IMR-90 (cell line): ENCODE results near the gene XCL1. TPM values are rescaled to one million over a fixed set of nuclear protein-coding genes. Genes with fewer than 3 reads are reported as not detected.
"Not testable (repeated sequence)": the region's sequence is repeated elsewhere in the genome, so short reads cannot be mapped to it uniquely, and the experiment has no call there.

Experiments
- ATAC-seq: fragments of 200-7000 bp; cut with Tn5 transposase; 2 replicates; pipeline ENCODE4 v1.9.1; 2020; ENCODE audit warnings: low read depth, mild to moderate bottlenecking, moderate library complexity
- BruUV-seq: library from RNA; stranded (reverse); fragments of 400-500 nt; replicated peaks from 2 replicates; lab custom pipeline; 2021; lab: Mats Ljungman, UMichigan
- CTCF ChIA-PET: fragments of 300-600 bp; formaldehyde crosslinking; extraction: SDS; loops from one replicate; lab custom pipeline; 2021; ENCODE audit warnings: antibody characterized with exemption; lab: Yijun Ruan, JAX
- POLR2A ChIA-PET: fragments of 300-600 bp; sonication (Branson Sonifier 250); formaldehyde crosslinking; loops from one replicate; lab custom pipeline; 2022; ENCODE audit warnings: antibody characterized with exemption; ENCODE audit not compliant: unreplicated experiment; lab: Charles Lee
- DNase-seq: peaks from one replicate; pipeline ENCODE4 v3.0.0; 2013
- H2AFZ ChIP-seq: replicated peaks from 2 replicates; pipeline ENCODE3; 2013; ENCODE audit warnings: low read length, mild to moderate bottlenecking; ENCODE audit not compliant: poor library complexity
- H2AK5ac ChIP-seq: 2 replicates; pipeline ENCODE4 v1.6.1; 2013; ENCODE audit warnings: low read depth, low read length, inconsistent platforms
- H2AK9ac ChIP-seq: replicated peaks from 2 replicates; pipeline ENCODE3; 2013; ENCODE audit warnings: mild to moderate bottlenecking, low read depth, low read length, moderate library complexity; ENCODE audit not compliant: poor library complexity
- H2BK120ac ChIP-seq: 2 replicates; pipeline ENCODE4 v1.6.1; 2013; ENCODE audit warnings: low read depth, low read length, inconsistent platforms
- H2BK15ac ChIP-seq: 3 replicates; pipeline ENCODE4 v1.6.1; 2013; ENCODE audit warnings: low read depth, low read length, inconsistent platforms
- H2BK20ac ChIP-seq: 2 replicates; pipeline ENCODE4 v1.6.1; 2013; ENCODE audit warnings: low read depth, mild to moderate bottlenecking, inconsistent platforms, low read length, moderate library complexity
- H2BK5ac ChIP-seq: 2 replicates; pipeline ENCODE4 v1.6.1; 2013; ENCODE audit warnings: mild to moderate bottlenecking, low read depth, low read length, inconsistent platforms; ENCODE audit not compliant: poor library complexity, severe bottlenecking
- H3K14ac ChIP-seq: replicated peaks from 2 replicates; pipeline ENCODE4 v1.6.1; 2013; ENCODE audit warnings: low read depth, low read length, inconsistent platforms
- H3K18ac ChIP-seq: 2 replicates; pipeline ENCODE4 v1.6.1; 2013; ENCODE audit warnings: low read depth, low read length, control low read depth
- H3K23ac ChIP-seq: 2 replicates; pipeline ENCODE4 v1.6.1; 2013; ENCODE audit warnings: low read depth, low read length, inconsistent platforms
- H3K27ac ChIP-seq: 2 replicates; pipeline ENCODE4 v1.5.1; 2013; ENCODE audit warnings: mild to moderate bottlenecking, control low read depth, low read length; ENCODE audit not compliant: insufficient read depth
- H3K27me3 ChIP-seq: 2 replicates; pipeline ENCODE4 v1.6.1; 2013; ENCODE audit warnings: low read length; ENCODE audit not compliant: control insufficient read depth, insufficient read depth
- H3K36me3 ChIP-seq: 2 replicates; pipeline ENCODE4 v1.6.1; 2013; ENCODE audit warnings: low read length, mixed read lengths; ENCODE audit not compliant: control insufficient read depth, insufficient read depth
- H3K4ac ChIP-seq: 2 replicates; pipeline ENCODE4 v1.6.1; 2013; ENCODE audit warnings: low read depth, low read length, inconsistent platforms
- H3K4me1 ChIP-seq: 2 replicates; pipeline ENCODE4 v1.6.1; 2013; ENCODE audit warnings: low read length, mixed read lengths; ENCODE audit not compliant: control insufficient read depth, insufficient read depth
- H3K4me2 ChIP-seq: 2 replicates; pipeline ENCODE4 v1.6.1; 2013; ENCODE audit warnings: low read depth, mild to moderate bottlenecking, control low read depth, low read length, moderate library complexity
- H3K4me3 ChIP-seq: 2 replicates; pipeline ENCODE4 v1.5.1; 2013; ENCODE audit warnings: low read depth, mild to moderate bottlenecking, control low read depth, low read length, moderate library complexity; ENCODE audit not compliant: insufficient read depth
- H3K56ac ChIP-seq: 2 replicates; pipeline ENCODE4 v1.6.1; 2013; ENCODE audit warnings: low read length, inconsistent platforms; ENCODE audit not compliant: insufficient read depth; ENCODE audit errors: extremely low read depth
- H3K79me1 ChIP-seq, 2 experiments: 2 replicates each; pipeline ENCODE4 v1.6.1; 2013; ENCODE audit warnings: low read length in 2 of 2, inconsistent platforms in 1 of 2, low read depth in 1 of 2
- H3K9ac ChIP-seq: 2 replicates; pipeline ENCODE4 v1.6.1; 2013; ENCODE audit warnings: low read depth, low read length, control low read depth
- H3K9me1 ChIP-seq: 2 replicates; pipeline ENCODE4 v1.6.1; 2013; ENCODE audit warnings: low read length, inconsistent platforms; ENCODE audit not compliant: insufficient read depth
- H3K9me3 ChIP-seq: 2 replicates; pipeline ENCODE4 v1.6.1; 2013; ENCODE audit warnings: low read length; ENCODE audit not compliant: control insufficient read depth, insufficient read depth
- H4K20me1 ChIP-seq: 2 replicates; pipeline ENCODE4 v1.6.1; 2013; ENCODE audit warnings: low read length, inconsistent platforms; ENCODE audit not compliant: insufficient read depth
- H4K5ac ChIP-seq: 2 replicates; pipeline ENCODE4 v1.6.1; 2013; ENCODE audit warnings: mild to moderate bottlenecking, low read depth, low read length, control low read depth
- H4K8ac ChIP-seq, 2 experiments: 2 replicates each; pipeline ENCODE4 v1.6.1; 2013; ENCODE audit warnings: low read depth in 2 of 2, low read length in 2 of 2, control low read depth in 1 of 2, inconsistent platforms in 1 of 2
- H4K91ac ChIP-seq: 2 replicates; pipeline ENCODE4 v1.6.1; 2013; ENCODE audit warnings: low read depth, low read length, inconsistent platforms; ENCODE audit not compliant: insufficient read depth
- BHLHE40 ChIP-seq: fragments of 150-350 bp; IDR thresholded peaks from 2 replicates; pipeline ENCODE4 v1.6.1; 2016; ENCODE audit warnings: mild to moderate bottlenecking, low read depth, low read length
- MXI1 ChIP-seq: IDR thresholded peaks from 2 replicates; pipeline ENCODE4 v1.6.1; 2012; ENCODE audit warnings: low read depth, mild to moderate bottlenecking, low read length, moderate library complexity, borderline replicate concordance
- NFE2L2 ChIP-seq: fragments of 150-350 bp; IDR thresholded peaks from 2 replicates; pipeline ENCODE4 v1.6.1; 2016; ENCODE audit warnings: low read depth, mild to moderate bottlenecking, low read length
- POLR2A ChIP-seq: IDR thresholded peaks from 2 replicates; pipeline ENCODE4 v1.6.1; 2012; ENCODE audit warnings: mild to moderate bottlenecking, low read depth, low read length
- RAD21 ChIP-seq: IDR thresholded peaks from 2 replicates; pipeline ENCODE4 v1.6.1; 2012; ENCODE audit warnings: low read length, improper control_type of control experiment
- RCOR1 ChIP-seq: IDR thresholded peaks from 2 replicates; pipeline ENCODE4 v1.6.1; 2012; ENCODE audit warnings: mild to moderate bottlenecking, low read length, improper control_type of control experiment; ENCODE audit not compliant: insufficient replicate concordance
- WGBS, 2 experiments: methylation state at CpG; one replicate each; pipeline versions ENCODE4 v1.1.5 to v1.1.7; 2013; ENCODE audit warnings: missing lambda C conversion rate in 2 of 2; ENCODE audit not compliant: insufficient read length in 1 of 2; ENCODE audit errors: extremely low coverage in 2 of 2; 5-methylcytosine and 5-hydroxymethylcytosine counted together
- dilution Hi-C: fragments of 300-500 bp; cut with HindIII; formaldehyde crosslinking; loops from one replicate; pipeline ENCODE4 v1.14.3; 2018; ENCODE audit warnings: low sequenced_read_pairs; ENCODE audit not compliant: unreplicated experiment
- in situ Hi-C: fragments of 300-500 bp; cut with MboI; formaldehyde crosslinking; loops from 3 replicates; pipeline ENCODE4 v1.14.3; 2019; ENCODE audit warnings: low sequenced_read_pairs, inconsistent platforms, mixed read lengths
- intact Hi-C: fragments of 100-400 bp; cut with micrococcal nuclease; formaldehyde crosslinking; loops from 2 replicates; pipeline ENCODE4 v1.10.0; 2022
- polyA plus RNA-seq, 3 experiments: library from polyadenylated mRNA; depleted of rRNA; stranded (reverse); fragments of >200 nt; gene quantifications; 2 replicates each; pipeline ENCODE4 v1.2.3, GENCODE V29; 2012; ENCODE audit warnings: low replicate concordance in 1 of 3
- total RNA-seq: library from RNA; depleted of rRNA; stranded (reverse); fragments of >200 nt; gene quantifications from 2 replicates; pipeline ENCODE4 v1.2.3, GENCODE V29; 2012
- TF ChIP-seq, protein P1 (sequence below): conservative IDR thresholded peaks from 2 replicates; pipeline ENCODE4 v1.5.1; 2012; ENCODE audit warnings: mild to moderate bottlenecking, low read depth, low read length, improper control_type of control experiment

Gene XCL1
- total and polyA plus RNA-seq, 2 of the 4 experiments (the other 2 are of a cell fraction), result not detected

DNA sequence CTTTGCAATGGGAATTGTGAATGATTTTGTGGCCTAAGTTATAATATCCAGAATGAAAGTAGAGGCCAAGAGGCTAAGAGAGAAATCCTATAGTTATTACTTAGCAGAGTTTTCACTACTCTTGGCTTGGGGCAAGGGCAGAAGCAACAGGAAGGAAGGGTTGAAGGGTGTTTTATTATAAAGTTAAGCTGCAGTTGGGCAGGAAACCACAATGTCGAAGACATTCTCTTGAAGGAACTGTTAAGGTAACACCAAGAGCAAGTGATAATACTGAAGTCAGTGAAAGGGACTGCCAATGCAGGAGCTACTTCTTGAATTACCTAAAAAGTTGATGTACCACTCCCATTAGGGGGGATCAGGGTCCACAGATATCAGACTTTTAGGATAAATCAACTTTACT lies 40.9 kb upstream of the XCL1 start:
- no peak overlapping the region for H2AFZ ChIP-seq
- no peak overlapping the region for H2BK20ac ChIP-seq
- H3K4ac ChIP-seq, result no peak overlapping the region
- no peaks in the 10 kb centered on the region for H3K9me3 ChIP-seq
- no peak overlapping the region for H3K4me3 ChIP-seq
- in situ Hi-C loops, result no loop called here
- no peak overlapping the region for H3K9ac ChIP-seq
- BruUV-seq, result no TSS peak
- H4K5ac ChIP-seq, result no peak overlapping the region
- POLR2A ChIA-PET, result no interaction called here
- no peak overlapping the region for H3K23ac ChIP-seq
- H3K36me3 ChIP-seq, result no peaks in the 10 kb centered on the region
- DNase-seq (no peak), ATAC-seq (no peak)
- no peak overlapping the region for H3K18ac ChIP-seq
- no peaks in the 10 kb centered on the region for H3K4me1 ChIP-seq
- no peak overlapping the region for H3K56ac ChIP-seq
- H3K27me3 ChIP-seq, result no peaks in the 10 kb centered on the region
- H4K91ac ChIP-seq, result no peak overlapping the region
- H2AK5ac ChIP-seq, result no peak overlapping the region
- CTCF ChIA-PET, result no interaction called here
- H3K14ac ChIP-seq, result no peak overlapping the region
- intact Hi-C loops, result no loop called here
- no peak overlapping the region for H3K27ac ChIP-seq
- no peak overlapping the region for H2BK15ac ChIP-seq
- no peak overlapping the region for H2BK120ac ChIP-seq
- no CpG with 5 or more reads among the region's 1 CpG for WGBS, 2 experiments
- H2BK5ac ChIP-seq, result no peak overlapping the region
- H3K4me2 ChIP-seq, result no peak overlapping the region
- no peak overlapping the region for H2AK9ac ChIP-seq
- dilution Hi-C loops, result no loop called here
- no peak for TF ChIP-seq BHLHE40
- no peak for TF ChIP-seq POLR2A
- no peak for TF ChIP-seq RCOR1
- no peak for TF ChIP-seq MXI1
- no peak for TF ChIP-seq NFE2L2
- TF ChIP-seq, protein P1, sequence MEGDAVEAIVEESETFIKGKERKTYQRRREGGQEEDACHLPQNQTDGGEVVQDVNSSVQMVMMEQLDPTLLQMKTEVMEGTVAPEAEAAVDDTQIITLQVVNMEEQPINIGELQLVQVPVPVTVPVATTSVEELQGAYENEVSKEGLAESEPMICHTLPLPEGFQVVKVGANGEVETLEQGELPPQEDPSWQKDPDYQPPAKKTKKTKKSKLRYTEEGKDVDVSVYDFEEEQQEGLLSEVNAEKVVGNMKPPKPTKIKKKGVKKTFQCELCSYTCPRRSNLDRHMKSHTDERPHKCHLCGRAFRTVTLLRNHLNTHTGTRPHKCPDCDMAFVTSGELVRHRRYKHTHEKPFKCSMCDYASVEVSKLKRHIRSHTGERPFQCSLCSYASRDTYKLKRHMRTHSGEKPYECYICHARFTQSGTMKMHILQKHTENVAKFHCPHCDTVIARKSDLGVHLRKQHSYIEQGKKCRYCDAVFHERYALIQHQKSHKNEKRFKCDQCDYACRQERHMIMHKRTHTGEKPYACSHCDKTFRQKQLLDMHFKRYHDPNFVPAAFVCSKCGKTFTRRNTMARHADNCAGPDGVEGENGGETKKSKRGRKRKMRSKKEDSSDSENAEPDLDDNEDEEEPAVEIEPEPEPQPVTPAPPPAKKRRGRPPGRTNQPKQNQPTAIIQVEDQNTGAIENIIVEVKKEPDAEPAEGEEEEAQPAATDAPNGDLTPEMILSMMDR, result no peak
- TF ChIP-seq RAD21, result no peak
- H3K79me1 ChIP-seq, result no peaks in the 10 kb centered on the region
- H3K9me1 ChIP-seq, result no peaks in the 10 kb centered on the region
- no peak overlapping the region for H4K8ac ChIP-seq
- H4K20me1 ChIP-seq, result no peaks in the 10 kb centered on the region

DNA sequence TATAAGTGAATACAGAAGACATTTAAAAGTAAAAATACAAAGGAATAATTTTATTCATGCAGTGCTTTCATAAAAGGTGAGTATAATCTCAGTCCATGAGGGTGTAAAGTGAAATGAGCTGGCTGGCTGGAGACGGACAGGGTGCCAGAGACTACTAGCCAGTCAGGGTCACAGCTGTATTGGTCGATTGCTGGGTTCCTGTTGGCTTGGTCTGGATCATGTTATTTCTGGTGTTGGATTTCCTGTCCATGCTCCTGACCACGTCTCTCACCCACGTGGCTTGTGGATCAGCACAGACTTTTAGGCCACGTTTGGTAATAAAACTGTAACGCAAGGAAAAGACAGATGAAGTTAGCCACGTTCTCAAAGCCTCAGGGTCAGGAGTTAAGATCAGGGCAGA lies 35.6 kb upstream of the XCL1 start:
- DNase-seq, CTCF ChIA-PET, in situ Hi-C loops, H4K5ac ChIP-seq, H4K91ac ChIP-seq, POLR2A ChIA-PET, H3K18ac ChIP-seq, H2BK20ac ChIP-seq, H3K79me1 ChIP-seq, H2AK9ac ChIP-seq, H3K36me3 ChIP-seq, H3K4me1 ChIP-seq, H3K27me3 ChIP-seq, BruUV-seq, H2BK120ac ChIP-seq, H3K14ac ChIP-seq, H3K4ac ChIP-seq, H2BK15ac ChIP-seq, H3K56ac ChIP-seq, H3K4me3 ChIP-seq, H3K9ac ChIP-seq, H3K23ac ChIP-seq, H3K9me1 ChIP-seq, H3K4me2 ChIP-seq, dilution Hi-C loops, H2BK5ac ChIP-seq, H3K27ac ChIP-seq, H4K8ac ChIP-seq, ATAC-seq, H3K9me3 ChIP-seq, intact Hi-C loops, H2AK5ac ChIP-seq, H2AFZ ChIP-seq, H4K20me1 ChIP-seq: not testable (repeated sequence)
- no CpG with 5 or more reads among the region's 7 CpGs for WGBS, 2 experiments
